ENCODE data around the gene ADIRF. TPM values are rescaled to one million over a fixed set of nuclear protein-coding genes. Genes with fewer than 3 reads are reported as not detected.

Gene ADIRF
- total RNA-seq, 1 experiment from 2014 or later = 0.70 TPM

- H3K4me1 Mint-ChIP-seq = peaks cover 34% of the 10 kb centered on the region
- DNase-seq (ENCODE audit: low spot score) (peak; percentile 4), ATAC-seq (no peak)
- no peak overlapping the region for H3K27ac Mint-ChIP-seq
- no peak overlapping the region for H3K4me3 Mint-ChIP-seq
- H3K36me3 Mint-ChIP-seq = no peaks in the 10 kb centered on the region
- peaks cover 25% of the 10 kb centered on the region for H3K27me3 Mint-ChIP-seq (ENCODE audit: low read depth)
- H3K9me3 Mint-ChIP-seq = no peaks in the 10 kb centered on the region
- CTCF ChIA-PET = interaction anchor here (0.6 to 13.7 kb wide), 3 partner anchors 10 to 50 kb away, joined by 3 to 462 read pairs (median 85); partner anchors contain the start of gene MMRN2
- TF ChIP-seq NR3C1 (CRISPR knock-in tag; conservative IDR thresholded peaks at IDR 0.05; ENCODE audit: low read depth) = no peak
- TF ChIP-seq E2F1 (CRISPR knock-in tag; IDR thresholded peaks at IDR 0.05) = no peak
- no peak for TF ChIP-seq OVOL2 (CRISPR knock-in tag; IDR thresholded peaks at IDR 0.05; ENCODE audit: borderline replicate concordance)
- no peak for TF ChIP-seq GABPB1 (CRISPR knock-in tag; IDR thresholded peaks at IDR 0.05)
- no peak for TF ChIP-seq CREB1 (CRISPR knock-in tag; IDR thresholded peaks at IDR 0.05)
- no peak for TF ChIP-seq FOXP1 (CRISPR knock-in tag; IDR thresholded peaks at IDR 0.05; ENCODE audit: borderline replicate concordance)
- TF ChIP-seq CDX4 (CRISPR knock-in tag; IDR thresholded peaks at IDR 0.05; ENCODE audit: borderline replicate concordance) = no peak
- no peak for TF ChIP-seq GRHL2 (CRISPR knock-in tag; IDR thresholded peaks at IDR 0.05; ENCODE audit: insufficient replicate concordance, severe bottlenecking)
- no peak for TF ChIP-seq TEAD1 (CRISPR knock-in tag; IDR thresholded peaks at IDR 0.05)
- TF ChIP-seq FOXK1 (CRISPR knock-in tag; IDR thresholded peaks at IDR 0.05) = no peak
- TF ChIP-seq ERG (CRISPR knock-in tag; IDR thresholded peaks at IDR 0.05) = no peak
- no peak for TF ChIP-seq ZNF263 (CRISPR knock-in tag; IDR thresholded peaks at IDR 0.05; ENCODE audit: low read depth)
- no peak for TF ChIP-seq ETV6 (CRISPR knock-in tag; IDR thresholded peaks at IDR 0.05)
- TF ChIP-seq JUN (CRISPR knock-in tag; IDR thresholded peaks at IDR 0.05) = no peak
- TF ChIP-seq ELF4 (CRISPR knock-in tag; IDR thresholded peaks at IDR 0.05; ENCODE audit: low read depth) = no peak
- no peak for TF ChIP-seq USF1 (CRISPR knock-in tag; IDR thresholded peaks at IDR 0.05)
- no peak for TF ChIP-seq ATF3 (CRISPR knock-in tag; conservative IDR thresholded peaks at IDR 0.05)
- no peak for TF ChIP-seq KAT7 (CRISPR knock-in tag; IDR thresholded peaks at IDR 0.05; ENCODE audit: borderline replicate concordance)
- no peak for TF ChIP-seq EMX1 (CRISPR knock-in tag; IDR thresholded peaks at IDR 0.05)
- POLR2A ChIA-PET = interaction anchor here (1.1 kb wide), 1 partner anchor 11 kb away, joined by 3 read pairs; no protein-coding TSS in a partner anchor
Observed at GRCh38 chr10:86964847-86965190, 3.5 kb upstream of the ADIRF start.

GRCh38 chr10:86965986-86966654 is 2.2 kb upstream of the ADIRF start:
- TF ChIP-seq ATF3 (CRISPR knock-in tag; conservative IDR thresholded peaks at IDR 0.05) = no peak
- 0 out of 2 replicates have a peak, but pooled peaks have one; percentile 2 for TF ChIP-seq HMGXB4 (CRISPR knock-in tag; IDR thresholded peaks at IDR 0.05)
- no peak for TF ChIP-seq CBFB (CRISPR knock-in tag; IDR thresholded peaks at IDR 0.05; ENCODE audit: low read depth)
- 0 out of 2 replicates have a peak, but pooled peaks have one; percentile 56 for TF ChIP-seq PREB (CRISPR knock-in tag; IDR thresholded peaks at IDR 0.05; ENCODE audit: borderline replicate concordance)
- 0 out of 2 replicates have a peak, but pooled peaks have one; percentile 10 for TF ChIP-seq FOXK1 (CRISPR knock-in tag; IDR thresholded peaks at IDR 0.05)
- ChIA-PET CTCF (interaction anchor here (0.6 to 13.7 kb wide), 24 partner anchors 8 to 435 kb away, joined by 3 to 462 read pairs (median 4); partner anchors contain the start of genes MMRN2 and SNCG), POLR2A (interaction anchor here (0.6 to 1.1 kb wide), 5 partner anchors 10 to 210 kb away, joined by 3 to 4 read pairs (median 3); partner anchors contain the start of gene BMPR1A)
- Mint-ChIP-seq H3K27me3 (ENCODE audit: low read depth) (peaks cover 34% of the 10 kb centered on the region), H3K9me3 (no peaks in the 10 kb centered on the region), H3K4me1 (peaks cover 38% of the 10 kb centered on the region), H3K27ac (no peak overlapping the region), H3K36me3 (no peaks in the 10 kb centered on the region), H3K4me3 (0 out of 2 replicates have a peak overlapping the region, but pooled peaks have one; percentile 20)
- DNase-seq (ENCODE audit: low spot score) (peak; percentile 5), ATAC-seq (no peak)

All from WTC11 (cell line).